Liver (tissue), 9 donors: ENCODE results near the gene SETX. TPM values are rescaled to one million over a fixed set of nuclear protein-coding genes. Genes with fewer than 3 reads are reported as not detected.

ENCODE experiments used
- DNase-seq: peaks from one replicate; pipeline ENCODE4 v3.0.0-alpha.2; 2017; ENCODE audit warnings: low spot score
- H3K27ac ChIP-seq, 2 donors: one replicate each; pipeline ENCODE4 v1.7.0; 2013; ENCODE audit warnings: inconsistent platforms in 2 of 2, low read length in 2 of 2, control low read depth in 1 of 2, low read depth in 1 of 2, mild to moderate bottlenecking in 1 of 2
- H3K27me3 ChIP-seq, 4 donors: one replicate each; pipeline versions ENCODE4 v1.6.1 to v1.7.0; 2013; ENCODE audit warnings: low read length in 3 of 4, inconsistent platforms in 1 of 4, mild to moderate bottlenecking in 1 of 4, moderate library complexity in 1 of 4; ENCODE audit not compliant: control insufficient read depth in 4 of 4, insufficient read depth in 4 of 4
- H3K36me3 ChIP-seq, 4 donors: one replicate each; pipeline versions ENCODE4 v1.6.1 to v1.7.0; 2013; ENCODE audit warnings: low read length in 3 of 4, mild to moderate bottlenecking in 3 of 4, low read depth in 1 of 4, moderate library complexity in 1 of 4; ENCODE audit not compliant: control insufficient read depth in 4 of 4, insufficient read depth in 3 of 4
- H3K4me1 ChIP-seq, 4 donors: one replicate each; pipeline versions ENCODE4 v1.6.1 to v1.7.0; 2013; ENCODE audit warnings: low read length in 3 of 4, mild to moderate bottlenecking in 3 of 4, moderate library complexity in 1 of 4; ENCODE audit not compliant: control insufficient read depth in 4 of 4, insufficient read depth in 4 of 4
- H3K4me3 ChIP-seq, 3 donors: one replicate each; pipeline versions ENCODE4 v1.6.1 to v1.7.0; 2013; ENCODE audit warnings: low read length in 3 of 3, control low read depth in 1 of 3, low read depth in 1 of 3, mild to moderate bottlenecking in 1 of 3
- H3K9ac ChIP-seq, 2 donors: one replicate each; pipeline ENCODE4 v1.7.0; 2013; ENCODE audit warnings: low read length in 2 of 2, mild to moderate bottlenecking in 2 of 2, moderate library complexity in 2 of 2, control low read depth in 1 of 2, low read depth in 1 of 2
- H3K9me3 ChIP-seq, 4 donors: one replicate each; pipeline versions ENCODE4 v1.6.1 to v1.7.0; 2013; ENCODE audit warnings: low read length in 3 of 4; ENCODE audit not compliant: control insufficient read depth in 4 of 4
- ATF3 ChIP-seq: IDR thresholded peaks from 2 replicates; pipeline ENCODE4 v1.6.1; 2016; ENCODE audit warnings: antibody characterized with exemption
- CTCF ChIP-seq: fragments of 150-350 bp; IDR thresholded peaks from 2 replicates; pipeline ENCODE4 v1.5.1; 2017; ENCODE audit warnings: improper control_type of control experiment, low read depth, low read length; ENCODE audit not compliant: missing input control
- EGR1 ChIP-seq, 2 donors: IDR thresholded peaks; 2 replicates each; pipeline ENCODE4 v1.6.1; 2016 to 2018; ENCODE audit warnings: antibody characterized with exemption in 2 of 2, low read depth in 2 of 2
- GABPA ChIP-seq, 2 donors: IDR thresholded peaks in 1 of 2; conservative IDR thresholded peaks in 1 of 2; 2 replicates each; pipeline ENCODE4 v1.6.1; 2016; ENCODE audit warnings: antibody characterized with exemption in 2 of 2, mild to moderate bottlenecking in 1 of 2, moderate library complexity in 1 of 2
- HNF4A ChIP-seq, 2 donors: conservative IDR thresholded peaks; 2 replicates each; pipeline ENCODE4 v1.6.1; 2016; ENCODE audit warnings: antibody characterized with exemption in 2 of 2, mild to moderate bottlenecking in 2 of 2
- HNF4G ChIP-seq: IDR thresholded peaks from 2 replicates; pipeline ENCODE4 v1.6.1; 2016; ENCODE audit warnings: antibody characterized with exemption
- JUND ChIP-seq, 2 donors: IDR thresholded peaks; 2 replicates each; pipeline ENCODE4 v1.6.1; 2016; ENCODE audit warnings: antibody characterized with exemption in 2 of 2
- NR2F2 ChIP-seq: IDR thresholded peaks from 2 replicates; pipeline ENCODE4 v1.6.1; 2016; ENCODE audit warnings: antibody characterized with exemption
- RAD21 ChIP-seq, 2 donors: IDR thresholded peaks; 2 replicates each; pipeline ENCODE4 v1.6.1; 2016; ENCODE audit warnings: antibody characterized with exemption in 2 of 2, mild to moderate bottlenecking in 2 of 2
- RXRA ChIP-seq, 2 donors: IDR thresholded peaks; 2 replicates each; pipeline ENCODE4 v1.6.1; 2017 to 2018; ENCODE audit warnings: antibody characterized with exemption in 2 of 2, mild to moderate bottlenecking in 1 of 2
- SP1 ChIP-seq: IDR thresholded peaks from 2 replicates; pipeline ENCODE4 v1.6.1; 2018; ENCODE audit warnings: antibody characterized with exemption, mild to moderate bottlenecking
- TAF1 ChIP-seq: conservative IDR thresholded peaks from 2 replicates; pipeline ENCODE4 v1.6.1; 2016; ENCODE audit warnings: antibody characterized with exemption, mild to moderate bottlenecking
- YY1 ChIP-seq: IDR thresholded peaks from 2 replicates; pipeline ENCODE4 v1.6.1; 2016; ENCODE audit warnings: antibody characterized with exemption, mild to moderate bottlenecking
- WGBS: extraction: QIAGEN DNeasy Blood & Tissue Kit; methylation state at CpG from one replicate; pipeline ENCODE4 v1.1.7; 2013; 5-methylcytosine and 5-hydroxymethylcytosine counted together
- polyA plus RNA-seq, 2 donors: library from polyadenylated mRNA; stranded (reverse) in 1 of 2; unstranded in 1 of 2; fragments of 200-250 nt in 1 of 2; fragments of >200 nt in 1 of 2; fragmentation: Nextera tagmentation in 1 of 2; extraction: Ambion mirVana in 1 of 2; gene quantifications; one replicate each; pipeline versions ENCODE4 v1.2.1 to v1.2.3, GENCODE V29; 2013 to 2015
- total RNA-seq, 2 donors: library from RNA; depleted of rRNA; stranded (reverse); fragments of >200 nt; gene quantifications; one replicate each; pipeline ENCODE4 v1.2.3, GENCODE V29; 2014
- TF ChIP-seq, protein P1 (sequence below): IDR thresholded peaks from 2 replicates; pipeline ENCODE4 v1.6.1; 2016; ENCODE audit warnings: antibody characterized with exemption
- TF ChIP-seq, protein P2 (sequence below): IDR thresholded peaks from 2 replicates; pipeline ENCODE4 v1.6.1; 2016; ENCODE audit warnings: antibody characterized with exemption
- TF ChIP-seq, protein P3 (sequence below): IDR thresholded peaks from 2 replicates; pipeline ENCODE4 v1.6.1; 2016; ENCODE audit warnings: antibody characterized with exemption, mild to moderate bottlenecking
- donor health status: healthy.
- donor health status: healthy.
- donor health status: healthy.
- donor health status: healthy.
- donor health status: healthy.

The SETX gene
- total and polyA plus RNA-seq, 4 donors, result 8.6 to 60.2 (median 19.6) TPM

GRCh38 chr9:132250324-132251262 is 104.2 kb downstream of the SETX start:
- no peaks in the 10 kb centered on the region for H3K36me3 ChIP-seq
- H3K4me3 ChIP-seq, result no peak overlapping the region
- no peak overlapping the region for H3K27ac ChIP-seq
- no peak overlapping the region for H3K9ac ChIP-seq
- no peaks in the 10 kb centered on the region for H3K4me1 ChIP-seq
- TF ChIP-seq, protein P1, sequence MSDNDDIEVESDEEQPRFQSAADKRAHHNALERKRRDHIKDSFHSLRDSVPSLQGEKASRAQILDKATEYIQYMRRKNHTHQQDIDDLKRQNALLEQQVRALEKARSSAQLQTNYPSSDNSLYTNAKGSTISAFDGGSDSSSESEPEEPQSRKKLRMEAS, result no peak
- TF ChIP-seq, protein P2, sequence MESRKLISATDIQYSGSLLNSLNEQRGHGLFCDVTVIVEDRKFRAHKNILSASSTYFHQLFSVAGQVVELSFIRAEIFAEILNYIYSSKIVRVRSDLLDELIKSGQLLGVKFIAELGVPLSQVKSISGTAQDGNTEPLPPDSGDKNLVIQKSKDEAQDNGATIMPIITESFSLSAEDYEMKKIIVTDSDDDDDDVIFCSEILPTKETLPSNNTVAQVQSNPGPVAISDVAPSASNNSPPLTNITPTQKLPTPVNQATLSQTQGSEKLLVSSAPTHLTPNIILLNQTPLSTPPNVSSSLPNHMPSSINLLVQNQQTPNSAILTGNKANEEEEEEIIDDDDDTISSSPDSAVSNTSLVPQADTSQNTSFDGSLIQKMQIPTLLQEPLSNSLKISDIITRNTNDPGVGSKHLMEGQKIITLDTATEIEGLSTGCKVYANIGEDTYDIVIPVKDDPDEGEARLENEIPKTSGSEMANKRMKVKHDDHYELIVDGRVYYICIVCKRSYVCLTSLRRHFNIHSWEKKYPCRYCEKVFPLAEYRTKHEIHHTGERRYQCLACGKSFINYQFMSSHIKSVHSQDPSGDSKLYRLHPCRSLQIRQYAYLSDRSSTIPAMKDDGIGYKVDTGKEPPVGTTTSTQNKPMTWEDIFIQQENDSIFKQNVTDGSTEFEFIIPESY, result no peak
- TF ChIP-seq, protein P3, sequence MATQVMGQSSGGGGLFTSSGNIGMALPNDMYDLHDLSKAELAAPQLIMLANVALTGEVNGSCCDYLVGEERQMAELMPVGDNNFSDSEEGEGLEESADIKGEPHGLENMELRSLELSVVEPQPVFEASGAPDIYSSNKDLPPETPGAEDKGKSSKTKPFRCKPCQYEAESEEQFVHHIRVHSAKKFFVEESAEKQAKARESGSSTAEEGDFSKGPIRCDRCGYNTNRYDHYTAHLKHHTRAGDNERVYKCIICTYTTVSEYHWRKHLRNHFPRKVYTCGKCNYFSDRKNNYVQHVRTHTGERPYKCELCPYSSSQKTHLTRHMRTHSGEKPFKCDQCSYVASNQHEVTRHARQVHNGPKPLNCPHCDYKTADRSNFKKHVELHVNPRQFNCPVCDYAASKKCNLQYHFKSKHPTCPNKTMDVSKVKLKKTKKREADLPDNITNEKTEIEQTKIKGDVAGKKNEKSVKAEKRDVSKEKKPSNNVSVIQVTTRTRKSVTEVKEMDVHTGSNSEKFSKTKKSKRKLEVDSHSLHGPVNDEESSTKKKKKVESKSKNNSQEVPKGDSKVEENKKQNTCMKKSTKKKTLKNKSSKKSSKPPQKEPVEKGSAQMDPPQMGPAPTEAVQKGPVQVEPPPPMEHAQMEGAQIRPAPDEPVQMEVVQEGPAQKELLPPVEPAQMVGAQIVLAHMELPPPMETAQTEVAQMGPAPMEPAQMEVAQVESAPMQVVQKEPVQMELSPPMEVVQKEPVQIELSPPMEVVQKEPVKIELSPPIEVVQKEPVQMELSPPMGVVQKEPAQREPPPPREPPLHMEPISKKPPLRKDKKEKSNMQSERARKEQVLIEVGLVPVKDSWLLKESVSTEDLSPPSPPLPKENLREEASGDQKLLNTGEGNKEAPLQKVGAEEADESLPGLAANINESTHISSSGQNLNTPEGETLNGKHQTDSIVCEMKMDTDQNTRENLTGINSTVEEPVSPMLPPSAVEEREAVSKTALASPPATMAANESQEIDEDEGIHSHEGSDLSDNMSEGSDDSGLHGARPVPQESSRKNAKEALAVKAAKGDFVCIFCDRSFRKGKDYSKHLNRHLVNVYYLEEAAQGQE, result no peak
- TF ChIP-seq GABPA (IDR thresholded peaks at IDR 0.05 in 1 of 2, conservative IDR thresholded peaks at IDR 0.05 in 1 of 2), result no peak
- no peak for TF ChIP-seq SP1
- TF ChIP-seq TAF1, result no peak
- no peak for TF ChIP-seq ATF3
- TF ChIP-seq YY1, result no peak
- no peak for TF ChIP-seq HNF4G
- TF ChIP-seq HNF4A (conservative IDR thresholded peaks at IDR 0.05), result no peak
- no peak for TF ChIP-seq JUND (IDR thresholded peaks at IDR 0.05)
- no peak for TF ChIP-seq CTCF
- no peak for TF ChIP-seq RAD21 (IDR thresholded peaks at IDR 0.05)
- peaks cover 0 to 4% (median 0%) of the 10 kb centered on the region in 4 donors for H3K9me3 ChIP-seq
- peaks cover 0 to 2% (median 0%) of the 10 kb centered on the region in 4 donors for H3K27me3 ChIP-seq
- 90% methylated on average over 20 of the region's 20 CpGs for WGBS
- no peak for DNase-seq

DNA sequence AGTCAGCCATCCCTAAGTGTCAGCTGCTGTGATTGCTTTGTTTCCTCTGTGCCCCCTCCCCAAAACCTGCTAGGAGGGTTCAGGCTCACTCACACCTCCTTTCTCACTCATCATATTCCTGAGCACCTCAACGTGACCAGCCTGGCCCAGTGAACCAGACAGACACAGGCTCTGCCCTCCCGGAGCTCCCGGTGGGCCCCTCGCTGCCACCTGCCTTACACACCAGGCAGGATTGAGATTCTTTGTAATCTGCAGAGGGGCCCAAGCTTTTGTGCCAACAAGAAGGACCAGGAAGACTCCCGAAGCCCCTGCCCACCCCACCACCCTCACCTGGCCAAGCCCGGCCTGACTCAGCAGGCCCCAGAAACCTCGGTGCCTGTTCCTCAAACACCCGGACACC is 105.1 kb downstream of the SETX start:
- Histone ChIP-seq H3K27me3 (peaks cover 0 to 7% (median 0%) of the 10 kb centered on the region in 4 donors), H3K36me3 (no peaks in the 10 kb centered on the region), H3K9me3 (peaks cover 0 to 4% (median 0%) of the 10 kb centered on the region in 4 donors), H3K27ac (no peak overlapping the region), H3K9ac (no peak overlapping the region), H3K4me3 (no peak overlapping the region), H3K4me1 (no peaks in the 10 kb centered on the region)
- WGBS, result 91% methylated on average over 8 of the region's 8 CpGs
- DNase-seq, result no peak
- TF ChIP-seq TAF1 (no peak), JUND (IDR thresholded peaks at IDR 0.05) (no peak), RXRA (IDR thresholded peaks at IDR 0.05) (no peak), NR2F2 (no peak), SP1 (no peak), CTCF (no peak), YY1 (no peak), EGR1 (IDR thresholded peaks at IDR 0.05; ENCODE audit: low read depth in 2 of 2) (no peak)
- TF ChIP-seq, protein P2, result no peak
- TF ChIP-seq, protein P1, result no peak
